K562 (cell line): Measurements from ENCODE around the gene MYH7. TPM values are rescaled to one million over a fixed set of nuclear protein-coding genes. Genes with fewer than 3 reads are reported as not detected.

Experiments
- ATAC-seq: fragments of 200-7000 bp; cut with Tn5 transposase; 3 replicates; pipeline ENCODE4 v1.9.1; 2020; ENCODE audit warnings: moderate library complexity
- BruUV-seq: library from RNA; stranded (reverse); fragments of 400-500 nt; replicated peaks from 2 replicates; lab custom pipeline; 2021; lab: Mats Ljungman, UMichigan
- CTCF ChIA-PET: fragments of 300-600 bp; formaldehyde crosslinking; extraction: SDS; loops from one replicate; lab custom pipeline; 2021; ENCODE audit warnings: low intra/inter-chr PET ratio; lab: Yijun Ruan, JAX
- POLR2A ChIA-PET: fragments of 300-600, 350-650 bp; sonication (Branson Sonifier 250); formaldehyde crosslinking; extraction: SDS; loops from one replicate; lab custom pipeline; 2021; ENCODE audit warnings: antibody characterized with exemption, inconsistent platforms; lab: Yijun Ruan, JAX
- DNase-seq, 4 experiments: peaks; one replicate each; pipeline versions ENCODE4 v3.0.0 to v3.0.0-alpha.2; 2011 to 2018; ENCODE audit warnings: low spot score in 3 of 4, mixed read lengths in 3 of 4; ENCODE audit errors: extremely low read depth in 1 of 4
- FAIRE-seq: peaks from 2 replicates; lab custom pipeline; 2011; peaks lifted over from hg19 to GRCh38; lab: Jason Lieb, UNC
- H2AFZ ChIP-seq: 2 replicates; pipeline ENCODE4 v1.6.0; 2011; ENCODE audit warnings: low read depth, low read length, control low read depth, inconsistent platforms
- H3K27ac ChIP-seq: fragments of 200-600 bp; 3 replicates; pipeline ENCODE4 v1.8.0; 2011; ENCODE audit warnings: low read depth, mild to moderate bottlenecking, control low read depth, inconsistent platforms, low read length, moderate library complexity, mixed read lengths; ENCODE audit errors: extremely low read depth
- H3K27me3 ChIP-seq, 2 experiments: fragments of 300-600 bp in 1 of 2; 2 replicates in 1 of 2; 3 replicates in 1 of 2; pipeline versions ENCODE4 v1.6.0 to v1.8.0; 2011; ENCODE audit warnings: inconsistent platforms in 2 of 2, low read length in 2 of 2, mild to moderate bottlenecking in 1 of 2, mixed read lengths in 1 of 2, moderate library complexity in 1 of 2; ENCODE audit not compliant: control insufficient read depth in 2 of 2, insufficient read depth in 2 of 2
- H3K36me3 ChIP-seq: fragments of 300-600 bp; 3 replicates; pipeline ENCODE4 v1.8.0; 2011; ENCODE audit warnings: mild to moderate bottlenecking, low read length, inconsistent platforms; ENCODE audit not compliant: control insufficient read depth, insufficient read depth
- H3K4me1 ChIP-seq, 2 experiments: fragments of 200-600 bp in 1 of 2; replicated peaks in 1 of 2; 2 replicates in 1 of 2; 3 replicates in 1 of 2; pipeline versions ENCODE4 v1.5.1 to v1.8.0; 2011; ENCODE audit warnings: inconsistent platforms in 2 of 2, low read length in 2 of 2, mild to moderate bottlenecking in 1 of 2, mixed read lengths in 1 of 2, moderate library complexity in 1 of 2; ENCODE audit not compliant: control insufficient read depth in 2 of 2, insufficient read depth in 2 of 2
- H3K4me2 ChIP-seq: 2 replicates; pipeline ENCODE4 v1.6.1; 2011; ENCODE audit warnings: low read length, control low read depth, inconsistent platforms, mixed read lengths; ENCODE audit not compliant: insufficient read depth
- H3K4me3 ChIP-seq: fragments of 200-600 bp; sonication (generic), shearing (Covaris generic); 2 replicates; pipeline ENCODE4 v1.5.1; 2016; ENCODE audit warnings: control low read depth, inconsistent platforms
- H3K79me2 ChIP-seq: fragments of 200-600 bp; 3 replicates; pipeline ENCODE4 v1.8.0; 2011; ENCODE audit warnings: low read length, inconsistent platforms; ENCODE audit not compliant: control insufficient read depth, insufficient read depth
- H3K9ac ChIP-seq, 2 experiments: 2 replicates each; pipeline versions ENCODE4 v1.6.0 to v1.6.1; 2011; ENCODE audit warnings: low read depth in 2 of 2, low read length in 2 of 2, control low read depth in 1 of 2, inconsistent platforms in 1 of 2, mild to moderate bottlenecking in 1 of 2, mixed read lengths in 1 of 2; ENCODE audit not compliant: insufficient read depth in 1 of 2
- H3K9me1 ChIP-seq: one replicate; pipeline ENCODE4 v1.6.0; 2011; ENCODE audit warnings: inconsistent platforms, mild to moderate bottlenecking, low read length, moderate library complexity; ENCODE audit not compliant: control insufficient read depth, insufficient read depth
- H3K9me3 ChIP-seq: replicated peaks from 2 replicates; pipeline ENCODE4 v1.5.1; 2011; ENCODE audit warnings: low read depth, low read length, inconsistent platforms; ENCODE audit not compliant: control insufficient read depth, insufficient read depth
- H4K20me1 ChIP-seq: replicated peaks from 2 replicates; pipeline ENCODE4 v1.6.1; 2011; ENCODE audit warnings: low read length, inconsistent platforms, mixed read lengths; ENCODE audit not compliant: control insufficient read depth, insufficient read depth
- ATF1 ChIP-seq, 2 experiments: fragments of 450-650 bp in 1 of 2; IDR thresholded peaks; 2 replicates each; pipeline ENCODE4 v1.6.1; 2016; ENCODE audit warnings: missing compliant biosample characterization in 1 of 2, missing genetic modification characterization in 1 of 2
- GABPA ChIP-seq: fragments of 200-800 bp; sonication (Bioruptor generic); conservative IDR thresholded peaks from 2 replicates; pipeline ENCODE4 v1.6.1; 2016; ENCODE audit warnings: low read depth, missing genetic modification characterization, missing compliant biosample characterization
- RAD21 ChIP-seq, 2 experiments: fragments of 250-450 bp in 1 of 2; fragments of 450-650 bp in 1 of 2; sonication (Bioruptor Pico) in 1 of 2; formaldehyde crosslinking in 1 of 2; IDR thresholded peaks in 1 of 2; conservative IDR thresholded peaks in 1 of 2; 2 replicates each; pipeline versions ENCODE4 v1.4.0 to v1.8.0; 2020 to 2022; ENCODE audit warnings: mild to moderate bottlenecking in 2 of 2, moderate library complexity in 1 of 2
- RBM17 ChIP-seq: fragments of 200-400 bp; formaldehyde crosslinking; IDR thresholded peaks from 2 replicates; pipeline ENCODE4 v1.6.1; 2017; ENCODE audit warnings: low read depth, mild to moderate bottlenecking, low read length, borderline replicate concordance
- RBM34 ChIP-seq: fragments of 200-400 bp; formaldehyde crosslinking; IDR thresholded peaks from 2 replicates; pipeline ENCODE4 v1.6.1; 2018; ENCODE audit warnings: low read length, borderline replicate concordance; ENCODE audit not compliant: insufficient read depth
- SIX5 ChIP-seq, 2 experiments: IDR thresholded peaks; 2 replicates each; pipeline ENCODE4 v1.6.1; 2011; ENCODE audit warnings: low read length in 2 of 2, borderline replicate concordance in 1 of 2, low read depth in 1 of 2, mild to moderate bottlenecking in 1 of 2, moderate library complexity in 1 of 2; ENCODE audit not compliant: insufficient read depth in 1 of 2
- TARDBP ChIP-seq: fragments of 450-650 bp; IDR thresholded peaks from 2 replicates; pipeline ENCODE4 v1.6.1; 2016
- XRCC4 ChIP-seq: IDR thresholded peaks from one replicate; pipeline ENCODE4 v1.6.1; 2011; ENCODE audit not compliant: insufficient read depth, insufficient read length; ENCODE audit errors: extremely low read depth
- ZFX ChIP-seq: sonication (generic); formaldehyde crosslinking; IDR thresholded peaks from 2 replicates; pipeline ENCODE4 v1.8.0; 2022; ENCODE audit warnings: mild to moderate bottlenecking, missing genetic modification reagents, moderate library complexity
- ZNF23 ChIP-seq: fragments of 250-450 bp; sonication (Bioruptor Pico); IDR thresholded peaks from 2 replicates; pipeline ENCODE4 v1.4.0; 2020; ENCODE audit warnings: mild to moderate bottlenecking
- ZNF444 ChIP-seq: fragments of 250-450 bp; sonication (Bioruptor Pico); IDR thresholded peaks from 2 replicates; pipeline ENCODE4 v1.4.0; 2020; ENCODE audit warnings: mild to moderate bottlenecking, moderate library complexity
- ZNF699 ChIP-seq: fragments of 250-450 bp; sonication (Bioruptor Pico); IDR thresholded peaks from 2 replicates; pipeline ENCODE4 v1.8.0; 2021; ENCODE audit warnings: mild to moderate bottlenecking, moderate library complexity; ENCODE audit not compliant: insufficient replicate concordance
- WGBS: fragments of 100-300 bp; shearing (Covaris generic); methylation state at CpG from one replicate; pipeline ENCODE4 v1.1.6; 2016; ENCODE audit warnings: low coverage, mixed read lengths; ENCODE audit not compliant: insufficient coverage; ENCODE audit errors: missing lambda C conversion rate; 5-methylcytosine and 5-hydroxymethylcytosine counted together
- in situ Hi-C: fragments of 300-500 bp; cut with MboI; formaldehyde crosslinking; loops from 4 replicates; pipeline ENCODE4 v1.15.0; 2018; ENCODE audit warnings: inconsistent platforms, mixed read lengths
- intact Hi-C: fragments of 100-400 bp; cut with micrococcal nuclease; formaldehyde crosslinking; loops from 2 replicates; pipeline ENCODE4 v1.14.2; 2022
- polyA plus RNA-seq, 8 experiments: library from polyadenylated mRNA; depleted of rRNA in 4 of 8; stranded (reverse) in 5 of 8; unstranded in 3 of 8; fragments of >200 nt; fragmentation: Nextera tagmentation in 2 of 8; fragmentation: Illumina TruSeq in 1 of 8; extraction: Ambion mirVana in 2 of 8; extraction: Trizol in 1 of 8; gene quantifications; 2 replicates each; pipeline versions ENCODE4 v1.2.1 to v1.2.3, GENCODE V29; 2011 to 2014; ENCODE audit warnings: inconsistent platforms in 1 of 8, missing spikeins in 1 of 8
- total RNA-seq, 7 experiments: library from RNA; depleted of rRNA in 6 of 7; stranded (reverse); fragments of >200 nt in 6 of 7; fragmentation: Illumina TruSeq in 2 of 7; extraction: Trizol in 2 of 7; gene quantifications; 2 replicates each; pipeline versions ENCODE4 v1.2.1 to v1.2.3, GENCODE V29; 2011 to 2021; ENCODE audit warnings: low replicate concordance in 1 of 7
- TF ChIP-seq, protein P1 (sequence below): fragments of 450-650 bp; IDR thresholded peaks from 2 replicates; pipeline ENCODE4 v1.6.1; 2014; ENCODE audit warnings: low read depth, mild to moderate bottlenecking, moderate library complexity, borderline replicate concordance

The MYH7 gene
- total and polyA plus RNA-seq, 9 of the 15 experiments (the other 6 are each of a cell fraction or from before 2014, with no cell fraction given), result not detected

DNA sequence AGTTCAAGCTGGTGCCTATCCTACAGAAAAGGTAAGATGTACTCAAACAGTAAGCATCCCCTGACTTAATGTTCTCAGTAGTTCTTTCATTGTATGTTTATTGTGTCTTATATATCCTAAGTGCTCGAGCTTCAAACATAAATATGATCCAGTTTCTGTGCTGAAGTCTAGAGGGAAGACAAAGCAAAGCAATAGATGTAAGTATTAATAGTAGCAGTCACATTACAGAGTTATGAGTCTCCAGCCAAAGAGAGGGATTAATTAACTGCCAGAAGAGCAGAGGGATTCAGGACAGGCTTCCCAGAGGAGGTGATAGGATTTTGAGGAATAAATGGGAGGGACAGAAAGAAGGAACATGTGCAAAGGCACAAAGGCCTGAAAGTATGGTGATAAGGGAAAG, 35.5 kb upstream of the MYH7 start (continued):
- TF ChIP-seq RBM17 (no peak), SIX5 (IDR thresholded peaks at IDR 0.05; ENCODE audit: borderline replicate concordance in 1 of 2, insufficient read depth in 1 of 2, low read depth in 1 of 2, low read length in 2 of 2) (no peak), ZNF23 (CRISPR knock-in tag) (no peak), ZNF444 (CRISPR knock-in tag) (no peak), TARDBP (no peak), RBM34 (no peak), ZNF699 (CRISPR knock-in tag) (no peak)
- TF ChIP-seq, protein P1, sequence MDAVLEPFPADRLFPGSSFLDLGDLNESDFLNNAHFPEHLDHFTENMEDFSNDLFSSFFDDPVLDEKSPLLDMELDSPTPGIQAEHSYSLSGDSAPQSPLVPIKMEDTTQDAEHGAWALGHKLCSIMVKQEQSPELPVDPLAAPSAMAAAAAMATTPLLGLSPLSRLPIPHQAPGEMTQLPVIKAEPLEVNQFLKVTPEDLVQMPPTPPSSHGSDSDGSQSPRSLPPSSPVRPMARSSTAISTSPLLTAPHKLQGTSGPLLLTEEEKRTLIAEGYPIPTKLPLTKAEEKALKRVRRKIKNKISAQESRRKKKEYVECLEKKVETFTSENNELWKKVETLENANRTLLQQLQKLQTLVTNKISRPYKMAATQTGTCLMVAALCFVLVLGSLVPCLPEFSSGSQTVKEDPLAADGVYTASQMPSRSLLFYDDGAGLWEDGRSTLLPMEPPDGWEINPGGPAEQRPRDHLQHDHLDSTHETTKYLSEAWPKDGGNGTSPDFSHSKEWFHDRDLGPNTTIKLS, result no peak

DNA sequence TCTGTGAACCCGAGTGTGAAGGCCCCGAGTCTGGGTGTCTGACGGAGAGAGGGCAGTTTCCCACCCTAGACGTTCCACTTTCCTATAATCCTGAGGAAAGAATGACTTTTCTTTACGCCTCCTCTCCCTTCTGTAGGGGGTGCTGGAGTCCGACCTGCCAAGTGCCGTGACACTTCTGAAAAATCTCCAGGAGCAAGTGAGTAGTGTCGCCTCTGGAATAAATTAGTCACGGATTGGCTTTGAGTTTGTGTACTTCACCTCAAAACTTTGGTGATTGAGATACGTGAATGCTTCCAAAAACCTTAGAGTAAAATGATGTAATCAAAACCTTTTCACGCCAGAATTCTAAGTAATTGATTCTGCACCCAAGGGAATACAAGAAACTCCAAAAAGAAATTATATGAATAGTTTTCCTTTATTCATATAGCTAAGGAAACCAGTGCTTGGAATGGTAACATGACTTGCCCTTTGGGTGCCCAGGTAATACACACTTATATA, 34.5 kb upstream of the MYH7 start:
- peaks cover 18% of the 10 kb centered on the region for H3K79me2 ChIP-seq
- peak overlapping the region; percentile 96 for H3K4me2 ChIP-seq
- in situ Hi-C loops, result no loop called here
- peaks cover 9% of the 10 kb centered on the region for H3K9me3 ChIP-seq
- FAIRE-seq (no peak), ATAC-seq (peak; percentile 45), DNase-seq (no peak)
- peaks cover 41% of the 10 kb centered on the region for H3K36me3 ChIP-seq
- peaks cover 3 to 4% of the 10 kb centered on the region in 2 experiments; a peak in 2 of 5 replicates for H3K4me1 ChIP-seq
- H2AFZ ChIP-seq, result peak overlapping the region; percentile 97
- H3K9me1 ChIP-seq, result no peaks in the 10 kb centered on the region
- H4K20me1 ChIP-seq, result no peaks in the 10 kb centered on the region
- ChIA-PET POLR2A (interaction anchor here (0.7 to 1.0 kb wide), 2 partner anchors 39 to 134 kb away, joined by 3 read pairs; no protein-coding TSS in a partner anchor), CTCF (no interaction called here)
- intact Hi-C loops, result no loop called here
- H3K27me3 ChIP-seq, result no peaks in the 10 kb centered on the region
- peak overlapping the region; percentile 88 to 93 for H3K9ac ChIP-seq
- TSS peak; percentile 81 for BruUV-seq
- peak overlapping the region; percentile 81 for H3K27ac ChIP-seq
- no peak for TF ChIP-seq RAD21 (CRISPR knock-in tag; conservative IDR thresholded peaks at IDR 0.05 in 1 of 2, IDR thresholded peaks at IDR 0.05 in 1 of 2)
- no peak for TF ChIP-seq ATF1 (CRISPR knock-in tag; IDR thresholded peaks at IDR 0.05)
- 0 out of 2 replicates have a peak, but pooled peaks have one; percentile 14 for TF ChIP-seq ATF1 (tag; IDR thresholded peaks at IDR 0.05)
- peak; percentile 89; the same call in 1 of the 2 replicates for TF ChIP-seq GABPA (tag)
- TF ChIP-seq XRCC4, result no peak
- TF ChIP-seq ZFX, result 0 out of 2 replicates have a peak, but pooled peaks have one; percentile 26
- WGBS, result 1% methylated on average over 11 of the region's 11 CpGs
- H3K4me3 ChIP-seq, result peak overlapping the region; percentile 89
